NB4 (cell line): Measurements from ENCODE around the gene THEMIS.

Experiments
- CTCF ChIP-seq: IDR thresholded peaks from one replicate; pipeline ENCODE4 v1.5.1; 2012; ENCODE audit warnings: low read depth, low read length
- POLR2A ChIP-seq: IDR thresholded peaks from 2 replicates; pipeline ENCODE4 v1.6.1; 2011; ENCODE audit warnings: mild to moderate bottlenecking; ENCODE audit not compliant: insufficient read length; ENCODE audit errors: extremely low read depth
- TF ChIP-seq, protein P1 (sequence below): IDR thresholded peaks from 2 replicates; pipeline ENCODE4 v1.6.1; 2011; ENCODE audit warnings: low read depth, low read length

GRCh38 chr6:127807806-127808517 lies 92.9 kb downstream of the THEMIS start:
- no peak for TF ChIP-seq POLR2A
- no peak for TF ChIP-seq CTCF
- TF ChIP-seq, protein P1, sequence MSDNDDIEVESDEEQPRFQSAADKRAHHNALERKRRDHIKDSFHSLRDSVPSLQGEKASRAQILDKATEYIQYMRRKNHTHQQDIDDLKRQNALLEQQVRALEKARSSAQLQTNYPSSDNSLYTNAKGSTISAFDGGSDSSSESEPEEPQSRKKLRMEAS, result no peak
